IMR-90 (cell line): ENCODE measurements around the gene FCHSD2. TPM values are rescaled to one million over a fixed set of nuclear protein-coding genes. Genes with fewer than 3 reads are reported as not detected.

Source experiments
- ATAC-seq: fragments of 200-7000 bp; cut with Tn5 transposase; 2 replicates; pipeline ENCODE4 v1.9.1; 2020; ENCODE audit warnings: low read depth, mild to moderate bottlenecking, moderate library complexity
- BruUV-seq: library from RNA; stranded (reverse); fragments of 400-500 nt; replicated peaks from 2 replicates; lab custom pipeline; 2021; lab: Mats Ljungman, UMichigan
- CTCF ChIA-PET: fragments of 300-600 bp; formaldehyde crosslinking; extraction: SDS; loops from one replicate; lab custom pipeline; 2021; ENCODE audit warnings: antibody characterized with exemption; lab: Yijun Ruan, JAX
- POLR2A ChIA-PET: fragments of 300-600 bp; sonication (Branson Sonifier 250); formaldehyde crosslinking; loops from one replicate; lab custom pipeline; 2022; ENCODE audit warnings: antibody characterized with exemption; ENCODE audit not compliant: unreplicated experiment; lab: Charles Lee
- DNase-seq: peaks from one replicate; pipeline ENCODE4 v3.0.0; 2013
- H2AFZ ChIP-seq: replicated peaks from 2 replicates; pipeline ENCODE3; 2013; ENCODE audit warnings: low read length, mild to moderate bottlenecking; ENCODE audit not compliant: poor library complexity
- H2AK5ac ChIP-seq: 2 replicates; pipeline ENCODE4 v1.6.1; 2013; ENCODE audit warnings: low read depth, low read length, inconsistent platforms
- H2AK9ac ChIP-seq: replicated peaks from 2 replicates; pipeline ENCODE3; 2013; ENCODE audit warnings: mild to moderate bottlenecking, low read depth, low read length, moderate library complexity; ENCODE audit not compliant: poor library complexity
- H2BK120ac ChIP-seq: 2 replicates; pipeline ENCODE4 v1.6.1; 2013; ENCODE audit warnings: low read depth, low read length, inconsistent platforms
- H2BK15ac ChIP-seq: 3 replicates; pipeline ENCODE4 v1.6.1; 2013; ENCODE audit warnings: low read depth, low read length, inconsistent platforms
- H2BK20ac ChIP-seq: 2 replicates; pipeline ENCODE4 v1.6.1; 2013; ENCODE audit warnings: low read depth, mild to moderate bottlenecking, inconsistent platforms, low read length, moderate library complexity
- H2BK5ac ChIP-seq: 2 replicates; pipeline ENCODE4 v1.6.1; 2013; ENCODE audit warnings: mild to moderate bottlenecking, low read depth, low read length, inconsistent platforms; ENCODE audit not compliant: poor library complexity, severe bottlenecking
- H3K14ac ChIP-seq: replicated peaks from 2 replicates; pipeline ENCODE4 v1.6.1; 2013; ENCODE audit warnings: low read depth, low read length, inconsistent platforms
- H3K18ac ChIP-seq: 2 replicates; pipeline ENCODE4 v1.6.1; 2013; ENCODE audit warnings: low read depth, low read length, control low read depth
- H3K23ac ChIP-seq: 2 replicates; pipeline ENCODE4 v1.6.1; 2013; ENCODE audit warnings: low read depth, low read length, inconsistent platforms
- H3K27ac ChIP-seq: 2 replicates; pipeline ENCODE4 v1.5.1; 2013; ENCODE audit warnings: mild to moderate bottlenecking, control low read depth, low read length; ENCODE audit not compliant: insufficient read depth
- H3K27me3 ChIP-seq: 2 replicates; pipeline ENCODE4 v1.6.1; 2013; ENCODE audit warnings: low read length; ENCODE audit not compliant: control insufficient read depth, insufficient read depth
- H3K36me3 ChIP-seq: 2 replicates; pipeline ENCODE4 v1.6.1; 2013; ENCODE audit warnings: low read length, mixed read lengths; ENCODE audit not compliant: control insufficient read depth, insufficient read depth
- H3K4ac ChIP-seq: 2 replicates; pipeline ENCODE4 v1.6.1; 2013; ENCODE audit warnings: low read depth, low read length, inconsistent platforms
- H3K4me1 ChIP-seq: 2 replicates; pipeline ENCODE4 v1.6.1; 2013; ENCODE audit warnings: low read length, mixed read lengths; ENCODE audit not compliant: control insufficient read depth, insufficient read depth
- H3K4me2 ChIP-seq: 2 replicates; pipeline ENCODE4 v1.6.1; 2013; ENCODE audit warnings: low read depth, mild to moderate bottlenecking, control low read depth, low read length, moderate library complexity
- H3K4me3 ChIP-seq: 2 replicates; pipeline ENCODE4 v1.5.1; 2013; ENCODE audit warnings: low read depth, mild to moderate bottlenecking, control low read depth, low read length, moderate library complexity; ENCODE audit not compliant: insufficient read depth
- H3K56ac ChIP-seq: 2 replicates; pipeline ENCODE4 v1.6.1; 2013; ENCODE audit warnings: low read length, inconsistent platforms; ENCODE audit not compliant: insufficient read depth; ENCODE audit errors: extremely low read depth
- H3K79me1 ChIP-seq, 2 experiments: 2 replicates each; pipeline ENCODE4 v1.6.1; 2013; ENCODE audit warnings: low read length in 2 of 2, inconsistent platforms in 1 of 2, low read depth in 1 of 2
- H3K9ac ChIP-seq: 2 replicates; pipeline ENCODE4 v1.6.1; 2013; ENCODE audit warnings: low read depth, low read length, control low read depth
- H3K9me1 ChIP-seq: 2 replicates; pipeline ENCODE4 v1.6.1; 2013; ENCODE audit warnings: low read length, inconsistent platforms; ENCODE audit not compliant: insufficient read depth
- H3K9me3 ChIP-seq: 2 replicates; pipeline ENCODE4 v1.6.1; 2013; ENCODE audit warnings: low read length; ENCODE audit not compliant: control insufficient read depth, insufficient read depth
- H4K20me1 ChIP-seq: 2 replicates; pipeline ENCODE4 v1.6.1; 2013; ENCODE audit warnings: low read length, inconsistent platforms; ENCODE audit not compliant: insufficient read depth
- H4K5ac ChIP-seq: 2 replicates; pipeline ENCODE4 v1.6.1; 2013; ENCODE audit warnings: mild to moderate bottlenecking, low read depth, low read length, control low read depth
- H4K8ac ChIP-seq, 2 experiments: 2 replicates each; pipeline ENCODE4 v1.6.1; 2013; ENCODE audit warnings: low read depth in 2 of 2, low read length in 2 of 2, control low read depth in 1 of 2, inconsistent platforms in 1 of 2
- H4K91ac ChIP-seq: 2 replicates; pipeline ENCODE4 v1.6.1; 2013; ENCODE audit warnings: low read depth, low read length, inconsistent platforms; ENCODE audit not compliant: insufficient read depth
- BHLHE40 ChIP-seq: fragments of 150-350 bp; IDR thresholded peaks from 2 replicates; pipeline ENCODE4 v1.6.1; 2016; ENCODE audit warnings: mild to moderate bottlenecking, low read depth, low read length
- CEBPB ChIP-seq: IDR thresholded peaks from 2 replicates; pipeline ENCODE4 v1.6.1; 2012; ENCODE audit warnings: low read depth, low read length, improper control_type of control experiment
- CHD1 ChIP-seq: IDR thresholded peaks from 2 replicates; pipeline ENCODE4 v1.6.1; 2012; ENCODE audit warnings: low read depth, low read length, improper control_type of control experiment
- FOS ChIP-seq: fragments of 150-350 bp; IDR thresholded peaks from 2 replicates; pipeline ENCODE4 v1.6.1; 2016; ENCODE audit warnings: low read depth, low read length
- MAFK ChIP-seq: IDR thresholded peaks from 2 replicates; pipeline ENCODE4 v1.6.1; 2012; ENCODE audit warnings: low read depth, low read length, improper control_type of control experiment
- MAZ ChIP-seq: IDR thresholded peaks from 2 replicates; pipeline ENCODE4 v1.6.1; 2012; ENCODE audit warnings: low read depth, mild to moderate bottlenecking, low read length, improper control_type of control experiment, moderate library complexity, borderline replicate concordance
- MXI1 ChIP-seq: IDR thresholded peaks from 2 replicates; pipeline ENCODE4 v1.6.1; 2012; ENCODE audit warnings: low read depth, mild to moderate bottlenecking, low read length, moderate library complexity, borderline replicate concordance
- NFE2L2 ChIP-seq: fragments of 150-350 bp; IDR thresholded peaks from 2 replicates; pipeline ENCODE4 v1.6.1; 2016; ENCODE audit warnings: low read depth, mild to moderate bottlenecking, low read length
- POLR2A ChIP-seq: IDR thresholded peaks from 2 replicates; pipeline ENCODE4 v1.6.1; 2012; ENCODE audit warnings: mild to moderate bottlenecking, low read depth, low read length
- RAD21 ChIP-seq: IDR thresholded peaks from 2 replicates; pipeline ENCODE4 v1.6.1; 2012; ENCODE audit warnings: low read length, improper control_type of control experiment
- RCOR1 ChIP-seq: IDR thresholded peaks from 2 replicates; pipeline ENCODE4 v1.6.1; 2012; ENCODE audit warnings: mild to moderate bottlenecking, low read length, improper control_type of control experiment; ENCODE audit not compliant: insufficient replicate concordance
- RFX5 ChIP-seq: IDR thresholded peaks from 2 replicates; pipeline ENCODE4 v1.8.0; 2012; ENCODE audit warnings: low read depth, mild to moderate bottlenecking, low read length, moderate library complexity
- USF2 ChIP-seq: fragments of 150-350 bp; IDR thresholded peaks from 2 replicates; pipeline ENCODE4 v1.6.1; 2017; ENCODE audit warnings: mild to moderate bottlenecking, antibody characterized with exemption, low read length, low read depth
- WGBS, 2 experiments: methylation state at CpG; one replicate each; pipeline versions ENCODE4 v1.1.5 to v1.1.7; 2013; ENCODE audit warnings: missing lambda C conversion rate in 2 of 2; ENCODE audit not compliant: insufficient read length in 1 of 2; ENCODE audit errors: extremely low coverage in 2 of 2; 5-methylcytosine and 5-hydroxymethylcytosine counted together
- dilution Hi-C: fragments of 300-500 bp; cut with HindIII; formaldehyde crosslinking; loops from one replicate; pipeline ENCODE4 v1.14.3; 2018; ENCODE audit warnings: low sequenced_read_pairs; ENCODE audit not compliant: unreplicated experiment
- in situ Hi-C: fragments of 300-500 bp; cut with MboI; formaldehyde crosslinking; loops from 3 replicates; pipeline ENCODE4 v1.14.3; 2019; ENCODE audit warnings: low sequenced_read_pairs, inconsistent platforms, mixed read lengths
- intact Hi-C: fragments of 100-400 bp; cut with micrococcal nuclease; formaldehyde crosslinking; loops from 2 replicates; pipeline ENCODE4 v1.10.0; 2022
- polyA plus RNA-seq, 3 experiments: library from polyadenylated mRNA; depleted of rRNA; stranded (reverse); fragments of >200 nt; gene quantifications; 2 replicates each; pipeline ENCODE4 v1.2.3, GENCODE V29; 2012; ENCODE audit warnings: low replicate concordance in 1 of 3
- total RNA-seq: library from RNA; depleted of rRNA; stranded (reverse); fragments of >200 nt; gene quantifications from 2 replicates; pipeline ENCODE4 v1.2.3, GENCODE V29; 2012

FCHSD2 gene
- total and polyA plus RNA-seq, 2 of the 4 experiments (the other 2 are of a cell fraction), result 5.9 to 18.7 TPM

GRCh38 chr11:73114835-73115220, 27.3 kb downstream of the FCHSD2 start:
- Histone ChIP-seq H3K36me3 (peaks cover 3% of the 10 kb centered on the region; the same call in 1 of the 2 replicates), H3K18ac (no peak overlapping the region), H3K56ac (no peak overlapping the region), H3K4me3 (no peak overlapping the region), H2AK9ac (no peak overlapping the region), H3K9ac (no peak overlapping the region), H3K79me1 (peaks cover 27 to 52% of the 10 kb centered on the region in 2 experiments), H2AK5ac (no peak overlapping the region), H2BK15ac (no peak overlapping the region), H2AFZ (no peak overlapping the region), H2BK120ac (no peak overlapping the region), H4K5ac (no peak overlapping the region), H2BK5ac (no peak overlapping the region), H3K27ac (no peak overlapping the region), H3K4ac (no peak overlapping the region), H3K23ac (no peak overlapping the region), H4K8ac (no peak overlapping the region), H3K14ac (no peak overlapping the region), H3K9me1 (no peaks in the 10 kb centered on the region; the same call in 1 of the 2 replicates), H3K27me3 (no peaks in the 10 kb centered on the region), H4K91ac (no peak overlapping the region), H3K9me3 (no peaks in the 10 kb centered on the region), H3K4me2 (no peak overlapping the region), H4K20me1 (peaks cover 8% of the 10 kb centered on the region; the same call in 1 of the 2 replicates), H2BK20ac (no peak overlapping the region), H3K4me1 (no peaks in the 10 kb centered on the region)
- dilution Hi-C loops (no loop called here), in situ Hi-C loops (no loop called here), intact Hi-C loops (loop anchor here (5.0 kb wide), 2 partner anchors 43 to 78 kb away; no protein-coding TSS in a partner anchor)
- DNase-seq, result no peak
- ChIA-PET CTCF (no interaction called here), POLR2A (no interaction called here)
- no peak for ATAC-seq
- TF ChIP-seq MAZ (no peak), CEBPB (no peak), CHD1 (no peak), RFX5 (no peak), USF2 (no peak), MAFK (no peak), RAD21 (no peak), POLR2A (no peak), MXI1 (no peak), RCOR1 (no peak), NFE2L2 (no peak), BHLHE40 (no peak), FOS (no peak)
- no TSS peak for BruUV-seq
- 100% methylated on average over 2 of the region's 6 CpGs; no CpG with 5 or more reads in 1 of the 2 experiments for WGBS, 2 experiments
